Mesothelial cell of epicardium (in vitro differentiated cells): Measurements from ENCODE around the gene LRRC4B. TPM values are rescaled to one million over a fixed set of nuclear protein-coding genes. Genes with fewer than 3 reads are reported as not detected.

ENCODE experiments used
- DNase-seq, 2 experiments: peaks; one replicate each; pipeline ENCODE4 v3.0.0; 2021; ENCODE audit warnings: low spot score in 2 of 2; ENCODE audit not compliant: unreplicated experiment in 2 of 2
- H3K27ac Mint-ChIP-seq: 2 replicates; pipeline ENCODE4 v1.8.0; 2021; ENCODE audit warnings: mixed read lengths
- H3K27me3 Mint-ChIP-seq: 2 replicates; pipeline ENCODE4 v1.8.0; 2021; ENCODE audit warnings: low read depth, mixed read lengths
- H3K36me3 Mint-ChIP-seq: 2 replicates; pipeline ENCODE4 v1.8.0; 2021; ENCODE audit warnings: mixed read lengths
- H3K4me1 Mint-ChIP-seq: 2 replicates; pipeline ENCODE4 v1.8.0; 2021; ENCODE audit warnings: mixed read lengths
- H3K4me3 Mint-ChIP-seq: 2 replicates; pipeline ENCODE4 v1.8.0; 2021; ENCODE audit warnings: mild to moderate bottlenecking, moderate library complexity, mixed read lengths
- H3K9me3 Mint-ChIP-seq: 2 replicates; pipeline ENCODE4 v1.8.0; 2021; ENCODE audit warnings: mixed read lengths
- total RNA-seq: library from RNA; stranded (reverse); gene quantifications from 3 replicates; pipeline ENCODE4 v1.2.1, GENCODE V29; 2021
- TF ChIP-seq, protein P1 (sequence below): fragments of 200-600 bp; sonication (generic); IDR thresholded peaks from one replicate; pipeline ENCODE4 v1.5.0; 2021; ENCODE audit warnings: antibody characterized with exemption; ENCODE audit not compliant: unreplicated experiment

LRRC4B gene
- total RNA-seq, 1 donor from 2014 or later: 16.3 TPM

DNA sequence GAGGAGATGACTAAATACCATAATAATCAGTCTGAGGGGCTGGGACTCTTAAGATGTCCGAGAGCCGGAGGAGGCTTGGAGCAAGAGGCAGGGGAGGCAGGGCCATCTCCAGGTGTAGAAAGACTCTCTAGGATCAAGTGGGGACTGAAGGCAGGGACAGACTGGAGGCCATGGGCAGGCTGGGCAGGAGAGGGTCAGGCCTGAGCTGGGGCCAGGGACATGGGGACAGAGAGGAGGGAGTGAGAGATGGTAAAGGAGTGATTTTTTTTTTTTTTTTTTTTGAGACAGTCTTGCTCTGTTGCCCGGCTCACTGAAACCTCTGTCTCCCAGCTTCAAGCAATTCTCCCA is 59.4 kb downstream of the LRRC4B start:
- Mint-ChIP-seq H3K27me3 (no peaks in the 10 kb centered on the region), H3K4me1 (peaks cover 10% of the 10 kb centered on the region), H3K27ac (peak overlapping the region; percentile 22), H3K36me3 (peaks cover 2% of the 10 kb centered on the region), H3K9me3 (no peaks in the 10 kb centered on the region), H3K4me3 (peak overlapping the region; percentile 22)
- TF ChIP-seq, protein P1, sequence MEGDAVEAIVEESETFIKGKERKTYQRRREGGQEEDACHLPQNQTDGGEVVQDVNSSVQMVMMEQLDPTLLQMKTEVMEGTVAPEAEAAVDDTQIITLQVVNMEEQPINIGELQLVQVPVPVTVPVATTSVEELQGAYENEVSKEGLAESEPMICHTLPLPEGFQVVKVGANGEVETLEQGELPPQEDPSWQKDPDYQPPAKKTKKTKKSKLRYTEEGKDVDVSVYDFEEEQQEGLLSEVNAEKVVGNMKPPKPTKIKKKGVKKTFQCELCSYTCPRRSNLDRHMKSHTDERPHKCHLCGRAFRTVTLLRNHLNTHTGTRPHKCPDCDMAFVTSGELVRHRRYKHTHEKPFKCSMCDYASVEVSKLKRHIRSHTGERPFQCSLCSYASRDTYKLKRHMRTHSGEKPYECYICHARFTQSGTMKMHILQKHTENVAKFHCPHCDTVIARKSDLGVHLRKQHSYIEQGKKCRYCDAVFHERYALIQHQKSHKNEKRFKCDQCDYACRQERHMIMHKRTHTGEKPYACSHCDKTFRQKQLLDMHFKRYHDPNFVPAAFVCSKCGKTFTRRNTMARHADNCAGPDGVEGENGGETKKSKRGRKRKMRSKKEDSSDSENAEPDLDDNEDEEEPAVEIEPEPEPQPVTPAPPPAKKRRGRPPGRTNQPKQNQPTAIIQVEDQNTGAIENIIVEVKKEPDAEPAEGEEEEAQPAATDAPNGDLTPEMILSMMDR: no peak
- no peak for DNase-seq

DNA sequence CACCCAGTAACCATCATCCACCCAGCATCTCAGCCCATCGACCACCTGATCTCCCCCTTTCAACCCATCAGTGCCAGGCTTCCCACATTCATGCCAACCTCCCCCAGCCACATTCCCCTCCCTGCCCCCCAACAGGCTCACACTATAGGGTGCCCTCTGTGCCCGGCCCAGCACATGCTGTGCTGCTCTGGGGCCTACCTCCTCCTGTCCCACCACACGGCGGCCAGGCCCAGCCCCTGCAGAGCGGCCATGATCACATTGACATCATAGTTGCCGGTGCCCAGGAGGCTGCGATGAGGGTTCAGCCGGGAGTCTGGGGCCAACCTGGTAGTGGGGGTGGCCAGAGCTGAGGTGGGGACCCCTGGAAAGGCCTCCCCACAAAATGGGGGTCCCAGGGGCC is 60.9 kb downstream of the LRRC4B start:
- Mint-ChIP-seq H3K36me3 (peaks cover 2% of the 10 kb centered on the region), H3K9me3 (no peaks in the 10 kb centered on the region), H3K4me3 (no peak overlapping the region), H3K4me1 (peaks cover 10% of the 10 kb centered on the region), H3K27ac (no peak overlapping the region), H3K27me3 (no peaks in the 10 kb centered on the region)
- no peak for DNase-seq
- TF ChIP-seq, protein P1: no peak

DNA sequence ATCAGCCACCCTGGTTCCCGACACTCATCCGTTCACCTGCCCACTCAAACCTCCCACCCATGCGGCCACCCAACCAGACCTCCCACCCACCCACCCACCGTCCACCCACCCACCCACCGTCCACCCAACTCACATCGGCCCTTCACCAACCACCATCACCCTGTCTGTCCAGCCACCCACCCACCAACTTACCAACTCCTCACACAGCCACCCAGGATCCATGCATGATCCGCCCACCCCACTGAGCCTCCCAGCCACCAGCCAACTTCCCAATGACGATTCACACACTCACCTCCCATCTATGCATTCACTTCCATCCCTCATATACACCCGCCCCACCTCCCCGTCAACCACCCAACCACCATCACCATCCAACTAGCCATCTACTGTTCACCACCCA is 61.5 kb downstream of the LRRC4B start:
- no peak for DNase-seq
- TF ChIP-seq, protein P1: no peak
- Mint-ChIP-seq H3K4me1 (peaks cover 8% of the 10 kb centered on the region), H3K4me3 (no peak overlapping the region), H3K27me3 (peaks cover 3% of the 10 kb centered on the region), H3K36me3 (peaks cover 2% of the 10 kb centered on the region), H3K9me3 (no peaks in the 10 kb centered on the region), H3K27ac (no peak overlapping the region)

DNA sequence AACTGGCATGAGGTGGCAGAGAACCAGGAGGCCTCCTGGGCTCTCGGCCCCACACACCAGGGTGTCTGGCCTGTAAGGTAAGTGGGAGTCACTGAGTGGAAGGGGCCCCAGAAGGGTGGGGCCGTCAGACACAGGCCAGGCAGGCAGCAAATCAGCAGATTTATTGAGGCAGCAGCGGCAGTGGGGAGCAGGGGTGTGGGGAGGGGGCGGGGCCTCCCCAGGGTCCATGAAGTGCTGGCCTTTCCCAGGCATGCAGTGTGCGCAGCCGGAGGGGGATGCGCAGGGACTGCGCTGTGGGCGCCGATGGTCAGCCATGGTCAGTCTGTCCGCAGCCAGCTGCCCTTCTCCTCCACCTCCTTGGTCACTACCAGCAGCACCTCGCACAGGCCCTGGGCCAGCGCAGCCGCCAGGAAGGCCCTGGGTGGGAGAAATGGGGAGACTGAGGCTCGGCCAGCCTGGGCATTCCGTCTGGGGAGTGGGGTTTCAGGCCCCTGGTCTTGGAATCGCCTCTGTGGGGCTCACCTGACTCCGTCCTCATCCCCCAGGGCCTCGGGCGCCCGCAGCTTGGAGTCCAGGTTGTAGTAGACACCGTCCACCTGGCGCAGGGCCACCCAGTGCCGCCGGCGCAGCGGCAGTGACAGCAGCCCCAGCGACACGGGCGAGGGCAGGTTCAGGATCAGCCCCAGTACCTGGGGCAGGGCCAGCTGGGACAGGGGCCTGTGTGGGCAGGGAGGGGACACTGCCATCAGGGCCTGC is 62.2 kb downstream of the LRRC4B start:
- peaks cover 4% of the 10 kb centered on the region for H3K4me1 Mint-ChIP-seq
- no peak overlapping the region for H3K4me3 Mint-ChIP-seq
- H3K9me3 Mint-ChIP-seq: no peaks in the 10 kb centered on the region
- H3K27ac Mint-ChIP-seq: no peak overlapping the region
- TF ChIP-seq, protein P1: no peak
- peaks cover 8% of the 10 kb centered on the region for H3K27me3 Mint-ChIP-seq
- H3K36me3 Mint-ChIP-seq: peaks cover 2% of the 10 kb centered on the region
- no peak for DNase-seq

DNA sequence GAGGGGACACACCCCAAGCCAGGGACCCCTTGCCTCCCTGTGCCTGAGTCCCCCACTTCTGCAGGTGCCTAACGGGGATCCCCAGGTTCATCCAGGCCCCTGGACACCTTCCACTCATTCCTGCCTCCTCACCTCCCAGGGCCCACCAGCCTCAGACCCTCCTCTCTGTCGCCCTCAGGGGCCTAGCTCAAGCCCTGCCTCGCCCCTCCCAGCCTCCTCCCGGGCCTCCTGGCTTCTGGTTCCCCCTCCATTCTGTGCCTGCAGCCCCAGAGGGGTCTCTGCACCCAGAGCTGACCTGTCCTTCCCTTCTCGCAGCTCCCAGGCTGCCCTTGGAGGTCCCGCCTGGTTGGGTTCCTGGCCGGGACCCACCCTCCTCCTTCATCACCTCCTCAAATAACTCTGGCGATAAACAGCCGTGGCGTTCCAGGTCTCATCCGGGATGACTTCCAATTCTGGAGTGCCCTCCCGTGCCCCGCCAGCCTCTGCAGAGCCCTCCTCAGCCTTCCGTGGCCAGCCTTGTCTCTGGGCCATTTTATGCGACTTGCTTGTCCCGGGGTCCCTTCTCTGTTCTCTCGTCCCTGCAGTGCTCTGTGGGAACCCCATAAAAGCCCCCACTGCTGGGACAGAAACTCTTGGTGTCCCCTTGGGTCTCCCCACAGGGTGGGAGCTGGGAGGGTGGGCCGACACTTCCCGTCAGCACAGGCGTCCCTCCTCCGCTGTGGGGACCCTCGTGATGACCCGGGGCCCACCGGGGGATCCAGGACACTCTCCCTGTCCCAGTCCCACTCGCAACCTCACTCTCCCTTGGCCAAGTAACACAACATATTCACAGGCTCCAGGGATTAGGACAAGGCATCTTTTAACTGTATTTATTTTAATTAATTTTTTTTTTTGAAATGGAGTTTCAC is 66.4 kb downstream of the LRRC4B start:
- H3K4me1 Mint-ChIP-seq: peaks cover 3% of the 10 kb centered on the region
- H3K36me3 Mint-ChIP-seq: peaks cover 2% of the 10 kb centered on the region
- H3K27ac Mint-ChIP-seq: peak overlapping the region; percentile 30
- TF ChIP-seq, protein P1: no peak
- peaks cover 15% of the 10 kb centered on the region for H3K27me3 Mint-ChIP-seq
- H3K9me3 Mint-ChIP-seq: no peaks in the 10 kb centered on the region
- H3K4me3 Mint-ChIP-seq: no peak overlapping the region
- DNase-seq: no peak
